Upper lobe of left lung (tissue), 6 donors: ENCODE results near the gene DCT. TPM values are rescaled to one million over a fixed set of nuclear protein-coding genes. Genes with fewer than 3 reads are reported as not detected.
"Not testable (repeated sequence)": the region's sequence is repeated elsewhere in the genome, so short reads cannot be mapped to it uniquely, and the experiment has no call there.

Experiments used
- ATAC-seq, 2 donors: fragments of 200-7000 bp; cut with Tn5 transposase; one replicate each; pipeline ENCODE4 v1.9.1; 2022; ENCODE audit warnings: mild to moderate bottlenecking in 2 of 2, moderate library complexity in 2 of 2; ENCODE audit not compliant: low FRiP score in 2 of 2
- DNase-seq, 2 donors: peaks; one replicate each; pipeline ENCODE4 v3.0.0-alpha.2; 2019 to 2020
- H3K27ac ChIP-seq, 4 donors: fragments of 200-600 bp; sonication (generic); one replicate each; pipeline ENCODE4 v1.5.1; 2016 to 2019
- H3K27me3 ChIP-seq, 4 donors: fragments of 200-600 bp; sonication (generic); one replicate each; pipeline ENCODE4 v1.5.1; 2017 to 2019
- H3K36me3 ChIP-seq, 4 donors: fragments of 200-600 bp; sonication (generic); one replicate each; pipeline ENCODE4 v1.5.1; 2016 to 2019
- H3K4me1 ChIP-seq, 4 donors: fragments of 200-600 bp; sonication (generic); one replicate each; pipeline ENCODE4 v1.5.1; 2018 to 2019
- H3K4me3 ChIP-seq, 4 donors: fragments of 200-600 bp; sonication (generic); one replicate each; pipeline ENCODE4 v1.5.1; 2017 to 2019; ENCODE audit warnings: mild to moderate bottlenecking in 2 of 4, moderate library complexity in 1 of 4
- H3K9me3 ChIP-seq, 4 donors: fragments of 200-600 bp; sonication (generic); one replicate each; pipeline ENCODE4 v1.5.1; 2018 to 2019
- CTCF ChIP-seq, 6 experiments: fragments of 450-650 bp in 4 of 6; fragments of 200-600 bp in 2 of 6; sonication (generic) in 2 of 6; IDR thresholded peaks; one replicate each; pipeline ENCODE4 v1.5.1; 2016 to 2019; ENCODE audit warnings: antibody characterized with exemption in 6 of 6
- EP300 ChIP-seq, 4 donors: sonication (generic); formaldehyde crosslinking; IDR thresholded peaks; one replicate each; pipeline ENCODE4 v1.5.1; 2017; ENCODE audit warnings: antibody characterized with exemption in 4 of 4, control low read depth in 2 of 4
- POLR2A ChIP-seq, 4 donors: fragments of 450-650 bp; IDR thresholded peaks; one replicate each; pipeline ENCODE4 v1.5.1; 2016 to 2017; ENCODE audit warnings: antibody characterized with exemption in 4 of 4, mild to moderate bottlenecking in 2 of 4
- POLR2AphosphoS5 ChIP-seq, 2 donors: sonication (generic); formaldehyde crosslinking; IDR thresholded peaks; one replicate each; pipeline ENCODE4 v1.5.1; 2017; ENCODE audit warnings: antibody characterized with exemption in 2 of 2
- WGBS, 2 donors: methylation state at CpG; one replicate each; pipeline ENCODE4 v1.1.5; 2017 to 2018; 5-methylcytosine and 5-hydroxymethylcytosine counted together
- total RNA-seq, 6 donors: library from RNA; depleted of rRNA in 4 of 6; stranded (reverse); fragments of >200 nt in 4 of 6; gene quantifications; one replicate each; pipeline versions ENCODE4 v1.1.0 to v1.2.1, GENCODE V29; 2016 to 2021
- donor health status: DM: no; HTN: no; CAD: no; lungs with moderate emphysema.
- donor health status: DM: no; HTN: yes; CAD: no; lungs with severe emphysema.

DCT gene
- total RNA-seq: 1 to 10 TPM in 1 of 6 donors, under 1 TPM in 2, not detected in 3; 0.07 to 4.2 (median 0.20) TPM

- no peak for DNase-seq
- no peaks in the 10 kb centered on the region for H3K36me3 ChIP-seq
- WGBS, 2 donors: 33 to 49% methylated on average over 3 of the region's 3 CpGs
- no peak within 1 kb of the TSS for H3K4me3 ChIP-seq
- H3K9me3 ChIP-seq: no peaks in the 10 kb centered on the region
- no peaks in the 10 kb centered on the region for H3K4me1 ChIP-seq
- no peak for ATAC-seq
- H3K27me3 ChIP-seq: no peaks in the 10 kb centered on the region
- no peak within 1 kb of the TSS for H3K27ac ChIP-seq
- TF ChIP-seq EP300 (IDR thresholded peaks at IDR 0.05): no peak
Observed at GRCh38 chr13:94479616-94480015, at the start of gene DCT. Gene DCT, minus strand, starts transcription at chr13:94479682. Its CDS starts 427 bp downstream, at chr13:94479255.

- H3K27ac ChIP-seq, DNase-seq, H3K36me3 ChIP-seq, H3K4me3 ChIP-seq, H3K9me3 ChIP-seq, H3K4me1 ChIP-seq, ATAC-seq, H3K27me3 ChIP-seq: not testable (repeated sequence)
- WGBS, 2 donors: 63 to 74% methylated on average over 5 to 7 of the region's 7 CpGs
Observed at GRCh38 chr13:94526956-94527355, 47.5 kb upstream of the DCT start.

GRCh38 chr13:94525781-94526180, 46.3 kb upstream of the DCT start:
- no peak for TF ChIP-seq POLR2A (IDR thresholded peaks at IDR 0.05)
- TF ChIP-seq EP300 (IDR thresholded peaks at IDR 0.05): no peak
- no peak for TF ChIP-seq CTCF (IDR thresholded peaks at IDR 0.05)
- no peak for TF ChIP-seq POLR2AphosphoS5 (IDR thresholded peaks at IDR 0.05)
- Histone ChIP-seq H3K27ac (no peak overlapping the region), H3K9me3 (no peaks in the 10 kb centered on the region), H3K27me3 (no peaks in the 10 kb centered on the region), H3K4me3 (no peak overlapping the region), H3K36me3 (no peaks in the 10 kb centered on the region), H3K4me1 (no peaks in the 10 kb centered on the region)
- no peak for DNase-seq
- WGBS, 2 donors: 84 to 95% methylated on average over 2 of the region's 2 CpGs
- no peak for ATAC-seq

- Histone ChIP-seq H3K27me3 (no peaks in the 10 kb centered on the region), H3K4me3 (no peak overlapping the region), H3K4me1 (no peaks in the 10 kb centered on the region), H3K27ac (no peak overlapping the region), H3K9me3 (no peaks in the 10 kb centered on the region), H3K36me3 (no peaks in the 10 kb centered on the region)
- peak in 1 of 2 donors; percentile 28 for DNase-seq
- TF ChIP-seq EP300 (IDR thresholded peaks at IDR 0.05) (no peak), POLR2A (IDR thresholded peaks at IDR 0.05) (no peak), POLR2AphosphoS5 (IDR thresholded peaks at IDR 0.05) (no peak), CTCF (IDR thresholded peaks at IDR 0.05) (no peak)
- 87 to 94% methylated on average over 5 to 7 of the region's 7 CpGs for WGBS, 2 donors
- no peak for ATAC-seq
Observed at GRCh38 chr13:94524407-94524806, 44.9 kb upstream of the DCT start.

- no peak for ATAC-seq
- no peak for DNase-seq
- Histone ChIP-seq H3K36me3 (no peaks in the 10 kb centered on the region), H3K27me3 (no peaks in the 10 kb centered on the region), H3K27ac (no peak overlapping the region), H3K4me3 (no peak overlapping the region), H3K9me3 (no peaks in the 10 kb centered on the region), H3K4me1 (peaks cover 0 to 2% (median 0%) of the 10 kb centered on the region in 4 donors)
- TF ChIP-seq EP300 (IDR thresholded peaks at IDR 0.05): no peak
Observed at GRCh38 chr13:94520001-94520400, 40.5 kb upstream of the DCT start.

- H3K36me3 ChIP-seq: no peaks in the 10 kb centered on the region
- H3K4me3 ChIP-seq: no peak overlapping the region
- H3K27ac ChIP-seq: no peak overlapping the region
- no peaks in the 10 kb centered on the region for H3K9me3 ChIP-seq
- DNase-seq (no peak), ATAC-seq (no peak)
- TF ChIP-seq POLR2AphosphoS5 (IDR thresholded peaks at IDR 0.05): no peak
- no peak for TF ChIP-seq EP300 (IDR thresholded peaks at IDR 0.05)
- peaks cover 0 to 4% (median 0%) of the 10 kb centered on the region in 4 donors for H3K4me1 ChIP-seq
- 59 to 71% methylated on average over 1 of the region's 1 CpG for WGBS, 2 donors
- H3K27me3 ChIP-seq: no peaks in the 10 kb centered on the region
Observed at GRCh38 chr13:94516456-94516855, 37.0 kb upstream of the DCT start.

- TF ChIP-seq POLR2AphosphoS5 (IDR thresholded peaks at IDR 0.05) (no peak), POLR2A (IDR thresholded peaks at IDR 0.05) (no peak), CTCF (IDR thresholded peaks at IDR 0.05) (no peak), EP300 (IDR thresholded peaks at IDR 0.05) (no peak)
Observed at GRCh38 chr13:94515911-94516310, 36.4 kb upstream of the DCT start.

More at GRCh38 chr13:94515911-94516310, 36.4 kb upstream of the DCT start:
- Histone ChIP-seq H3K27me3 (no peaks in the 10 kb centered on the region), H3K4me1 (peaks cover 0 to 4% (median 0%) of the 10 kb centered on the region in 4 donors), H3K4me3 (no peak overlapping the region), H3K27ac (no peak overlapping the region), H3K9me3 (no peaks in the 10 kb centered on the region), H3K36me3 (no peaks in the 10 kb centered on the region)
- WGBS, 2 donors: 80 to 88% methylated on average over 4 of the region's 4 CpGs
- DNase-seq (no peak), ATAC-seq (no peak)
